GM12878 (cell line): ENCODE data around the gene DBI. TPM values are rescaled to one million over a fixed set of nuclear protein-coding genes. Genes with fewer than 3 reads are reported as not detected.

ENCODE experiments used
- IKZF1 ChIP-seq: fragments of 450-650 bp; conservative IDR thresholded peaks from 2 replicates; pipeline ENCODE4 v1.6.1; 2017; ENCODE audit warnings: antibody characterized with exemption, mild to moderate bottlenecking
- LARP7 ChIP-seq: fragments of 450-650 bp; IDR thresholded peaks from 2 replicates; pipeline ENCODE4 v1.6.1; 2017; ENCODE audit warnings: mild to moderate bottlenecking
- SMAD5 ChIP-seq: IDR thresholded peaks from 2 replicates; pipeline ENCODE4 v1.6.1; 2016; ENCODE audit warnings: antibody characterized with exemption, low read depth
- SREBF2 ChIP-seq: IDR thresholded peaks from 2 replicates; pipeline ENCODE4 v1.6.1; 2012; ENCODE audit warnings: mild to moderate bottlenecking, low read length
- TCF3 ChIP-seq: IDR thresholded peaks from 2 replicates; pipeline ENCODE4 v1.6.1; 2012; ENCODE audit warnings: low read depth, mild to moderate bottlenecking, low read length, borderline replicate concordance; ENCODE audit not compliant: insufficient read depth
- polyA plus RNA-seq, 11 experiments: library from polyadenylated mRNA; depleted of rRNA in 4 of 11; unstranded in 6 of 11; stranded (reverse) in 5 of 11; fragments of >200 nt; fragmentation: Nextera tagmentation in 4 of 11; fragmentation: Illumina TruSeq in 1 of 11; extraction: Ambion mirVana in 4 of 11; extraction: Trizol in 1 of 11; gene quantifications; 1 replicate in 1 of 11; 2 replicates in 10 of 11; pipeline versions ENCODE4 v1.2.1 to v1.2.3, GENCODE V29; 2011 to 2016; ENCODE audit warnings: inconsistent platforms in 2 of 11, missing spikeins in 2 of 11, low read depth in 1 of 11
- total RNA-seq, 4 experiments: library from RNA; depleted of rRNA in 3 of 4; stranded (reverse); fragments of >200 nt in 3 of 4; fragmentation: Illumina TruSeq in 1 of 4; extraction: Trizol in 1 of 4; gene quantifications; 2 replicates each; pipeline versions ENCODE4 v1.2.1 to v1.2.3, GENCODE V29; 2013 to 2021
- TF ChIP-seq, protein P1 (sequence below), 3 experiments: IDR thresholded peaks in 2 of 3; conservative IDR thresholded peaks in 1 of 3; 2 replicates each; pipeline ENCODE4 v1.5.1; 2011; ENCODE audit warnings: low read depth in 3 of 3, low read length in 3 of 3, mild to moderate bottlenecking in 3 of 3, control low read depth in 2 of 3, moderate library complexity in 2 of 3, inconsistent platforms in 1 of 3, mixed read lengths in 1 of 3; ENCODE audit not compliant: control insufficient read depth in 2 of 3, insufficient read depth in 1 of 3; ENCODE audit errors: extremely low read depth in 1 of 3
- TF ChIP-seq, protein P2 (sequence below): fragments of 450-650 bp; IDR thresholded peaks from 2 replicates; pipeline ENCODE4 v1.6.1; 2016; ENCODE audit warnings: mild to moderate bottlenecking, moderate library complexity, borderline replicate concordance
- TF ChIP-seq, protein P3 (sequence below): IDR thresholded peaks from 2 replicates; pipeline ENCODE4 v1.6.1; 2011; ENCODE audit warnings: low read depth, mild to moderate bottlenecking, low read length, moderate library complexity, borderline replicate concordance; ENCODE audit errors: extremely low read depth
- TF ChIP-seq, protein P4 (sequence below): IDR thresholded peaks from 2 replicates; pipeline ENCODE4 v1.6.1; 2012; ENCODE audit warnings: low read depth, low read length, improper control_type of control experiment
- TF ChIP-seq, protein P5 (sequence below): fragments of 450-650 bp; IDR thresholded peaks from 2 replicates; pipeline ENCODE4 v1.6.1; 2017; ENCODE audit warnings: low read depth, mild to moderate bottlenecking, moderate library complexity
- TF ChIP-seq, protein P6 (sequence below): fragments of 450-650 bp; IDR thresholded peaks from 2 replicates; pipeline ENCODE4 v1.6.1; 2017; ENCODE audit warnings: mild to moderate bottlenecking
- TF ChIP-seq, protein P7 (sequence below): IDR thresholded peaks from 2 replicates; pipeline ENCODE4 v1.6.1; 2012; ENCODE audit warnings: low read depth, low read length, improper control_type of control experiment

DBI gene
- total and polyA plus RNA-seq, 10 of the 15 experiments (the other 5 are each of a cell fraction or from before 2014, with no cell fraction given) = 248 to 2,567 (median 943) TPM

DNA sequence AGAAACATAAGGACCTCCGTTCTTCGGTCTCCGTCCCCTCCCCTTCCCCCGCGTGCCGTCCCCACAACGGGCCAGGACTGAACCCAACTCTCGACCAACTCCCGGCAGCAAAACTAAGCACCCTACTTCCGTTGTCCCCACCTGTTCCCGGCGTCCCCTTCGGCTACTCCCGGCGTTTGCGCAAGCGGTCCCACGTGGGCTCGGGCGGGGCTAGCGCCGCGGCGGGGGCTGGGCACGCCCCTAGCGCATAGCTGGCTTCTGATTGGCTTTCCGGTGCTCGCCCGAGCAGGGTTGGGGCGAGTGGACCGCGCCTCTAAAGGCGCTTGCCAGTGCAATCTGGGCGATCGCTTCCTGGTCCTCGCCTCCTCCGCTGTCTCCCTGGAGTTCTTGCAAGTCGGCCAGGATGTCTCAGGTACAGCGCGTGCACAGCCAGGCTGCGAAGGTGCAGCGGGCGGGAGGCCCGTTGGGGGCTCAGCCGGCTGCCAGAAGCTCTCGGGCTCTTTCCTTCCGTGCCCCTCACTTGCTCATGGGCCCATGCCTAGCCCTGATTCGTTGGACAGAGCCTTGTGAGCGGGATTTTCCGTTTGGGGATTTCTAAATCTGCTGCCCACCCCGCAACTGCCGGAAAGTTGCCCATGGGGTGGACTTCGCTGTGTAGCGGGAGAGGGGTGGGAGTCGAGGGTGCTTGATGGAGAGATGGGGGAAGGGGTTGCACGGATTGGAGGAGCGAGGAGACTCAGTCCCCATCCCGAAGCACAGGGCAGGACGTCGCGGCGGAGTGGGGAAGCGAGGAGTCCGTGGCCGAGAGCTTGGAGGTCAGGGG lies at the start of gene DBI, which contains the start of gene C2orf76 (continued):
- TF ChIP-seq, protein P1, sequence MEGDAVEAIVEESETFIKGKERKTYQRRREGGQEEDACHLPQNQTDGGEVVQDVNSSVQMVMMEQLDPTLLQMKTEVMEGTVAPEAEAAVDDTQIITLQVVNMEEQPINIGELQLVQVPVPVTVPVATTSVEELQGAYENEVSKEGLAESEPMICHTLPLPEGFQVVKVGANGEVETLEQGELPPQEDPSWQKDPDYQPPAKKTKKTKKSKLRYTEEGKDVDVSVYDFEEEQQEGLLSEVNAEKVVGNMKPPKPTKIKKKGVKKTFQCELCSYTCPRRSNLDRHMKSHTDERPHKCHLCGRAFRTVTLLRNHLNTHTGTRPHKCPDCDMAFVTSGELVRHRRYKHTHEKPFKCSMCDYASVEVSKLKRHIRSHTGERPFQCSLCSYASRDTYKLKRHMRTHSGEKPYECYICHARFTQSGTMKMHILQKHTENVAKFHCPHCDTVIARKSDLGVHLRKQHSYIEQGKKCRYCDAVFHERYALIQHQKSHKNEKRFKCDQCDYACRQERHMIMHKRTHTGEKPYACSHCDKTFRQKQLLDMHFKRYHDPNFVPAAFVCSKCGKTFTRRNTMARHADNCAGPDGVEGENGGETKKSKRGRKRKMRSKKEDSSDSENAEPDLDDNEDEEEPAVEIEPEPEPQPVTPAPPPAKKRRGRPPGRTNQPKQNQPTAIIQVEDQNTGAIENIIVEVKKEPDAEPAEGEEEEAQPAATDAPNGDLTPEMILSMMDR (IDR thresholded peaks at IDR 0.05 in 2 of 3, conservative IDR thresholded peaks at IDR 0.05 in 1 of 3; ENCODE audit: control insufficient read depth in 2 of 3, extremely low read depth in 1 of 3, insufficient read depth in 1 of 3, low read depth in 3 of 3, low read length in 3 of 3) = no peak
- TF ChIP-seq SMAD5 = peak; percentile 95
- TF ChIP-seq, protein P2, sequence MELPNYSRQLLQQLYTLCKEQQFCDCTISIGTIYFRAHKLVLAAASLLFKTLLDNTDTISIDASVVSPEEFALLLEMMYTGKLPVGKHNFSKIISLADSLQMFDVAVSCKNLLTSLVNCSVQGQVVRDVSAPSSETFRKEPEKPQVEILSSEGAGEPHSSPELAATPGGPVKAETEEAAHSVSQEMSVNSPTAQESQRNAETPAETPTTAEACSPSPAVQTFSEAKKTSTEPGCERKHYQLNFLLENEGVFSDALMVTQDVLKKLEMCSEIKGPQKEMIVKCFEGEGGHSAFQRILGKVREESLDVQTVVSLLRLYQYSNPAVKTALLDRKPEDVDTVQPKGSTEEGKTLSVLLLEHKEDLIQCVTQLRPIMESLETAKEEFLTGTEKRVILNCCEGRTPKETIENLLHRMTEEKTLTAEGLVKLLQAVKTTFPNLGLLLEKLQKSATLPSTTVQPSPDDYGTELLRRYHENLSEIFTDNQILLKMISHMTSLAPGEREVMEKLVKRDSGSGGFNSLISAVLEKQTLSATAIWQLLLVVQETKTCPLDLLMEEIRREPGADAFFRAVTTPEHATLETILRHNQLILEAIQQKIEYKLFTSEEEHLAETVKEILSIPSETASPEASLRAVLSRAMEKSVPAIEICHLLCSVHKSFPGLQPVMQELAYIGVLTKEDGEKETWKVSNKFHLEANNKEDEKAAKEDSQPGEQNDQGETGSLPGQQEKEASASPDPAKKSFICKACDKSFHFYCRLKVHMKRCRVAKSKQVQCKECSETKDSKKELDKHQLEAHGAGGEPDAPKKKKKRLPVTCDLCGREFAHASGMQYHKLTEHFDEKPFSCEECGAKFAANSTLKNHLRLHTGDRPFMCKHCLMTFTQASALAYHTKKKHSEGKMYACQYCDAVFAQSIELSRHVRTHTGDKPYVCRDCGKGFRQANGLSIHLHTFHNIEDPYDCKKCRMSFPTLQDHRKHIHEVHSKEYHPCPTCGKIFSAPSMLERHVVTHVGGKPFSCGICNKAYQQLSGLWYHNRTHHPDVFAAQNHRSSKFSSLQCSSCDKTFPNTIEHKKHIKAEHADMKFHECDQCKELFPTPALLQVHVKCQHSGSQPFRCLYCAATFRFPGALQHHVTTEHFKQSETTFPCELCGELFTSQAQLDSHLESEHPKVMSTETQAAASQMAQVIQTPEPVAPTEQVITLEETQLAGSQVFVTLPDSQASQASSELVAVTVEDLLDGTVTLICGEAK = peak; percentile 32; the same call in 1 of the 2 replicates
- TF ChIP-seq, protein P3, sequence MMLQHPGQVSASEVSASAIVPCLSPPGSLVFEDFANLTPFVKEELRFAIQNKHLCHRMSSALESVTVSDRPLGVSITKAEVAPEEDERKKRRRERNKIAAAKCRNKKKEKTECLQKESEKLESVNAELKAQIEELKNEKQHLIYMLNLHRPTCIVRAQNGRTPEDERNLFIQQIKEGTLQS = peak; percentile 60; the same call in 1 of the 2 replicates
- peak; percentile 40; the same call in 1 of the 2 replicates for TF ChIP-seq SREBF2
- TF ChIP-seq, protein P4, sequence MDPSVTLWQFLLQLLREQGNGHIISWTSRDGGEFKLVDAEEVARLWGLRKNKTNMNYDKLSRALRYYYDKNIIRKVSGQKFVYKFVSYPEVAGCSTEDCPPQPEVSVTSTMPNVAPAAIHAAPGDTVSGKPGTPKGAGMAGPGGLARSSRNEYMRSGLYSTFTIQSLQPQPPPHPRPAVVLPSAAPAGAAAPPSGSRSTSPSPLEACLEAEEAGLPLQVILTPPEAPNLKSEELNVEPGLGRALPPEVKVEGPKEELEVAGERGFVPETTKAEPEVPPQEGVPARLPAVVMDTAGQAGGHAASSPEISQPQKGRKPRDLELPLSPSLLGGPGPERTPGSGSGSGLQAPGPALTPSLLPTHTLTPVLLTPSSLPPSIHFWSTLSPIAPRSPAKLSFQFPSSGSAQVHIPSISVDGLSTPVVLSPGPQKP = peak; percentile 84
- TF ChIP-seq, protein P5, sequence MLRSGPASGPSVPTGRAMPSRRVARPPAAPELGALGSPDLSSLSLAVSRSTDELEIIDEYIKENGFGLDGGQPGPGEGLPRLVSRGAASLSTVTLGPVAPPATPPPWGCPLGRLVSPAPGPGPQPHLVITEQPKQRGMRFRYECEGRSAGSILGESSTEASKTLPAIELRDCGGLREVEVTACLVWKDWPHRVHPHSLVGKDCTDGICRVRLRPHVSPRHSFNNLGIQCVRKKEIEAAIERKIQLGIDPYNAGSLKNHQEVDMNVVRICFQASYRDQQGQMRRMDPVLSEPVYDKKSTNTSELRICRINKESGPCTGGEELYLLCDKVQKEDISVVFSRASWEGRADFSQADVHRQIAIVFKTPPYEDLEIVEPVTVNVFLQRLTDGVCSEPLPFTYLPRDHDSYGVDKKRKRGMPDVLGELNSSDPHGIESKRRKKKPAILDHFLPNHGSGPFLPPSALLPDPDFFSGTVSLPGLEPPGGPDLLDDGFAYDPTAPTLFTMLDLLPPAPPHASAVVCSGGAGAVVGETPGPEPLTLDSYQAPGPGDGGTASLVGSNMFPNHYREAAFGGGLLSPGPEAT = peak; percentile 82
- TF ChIP-seq, protein P6, sequence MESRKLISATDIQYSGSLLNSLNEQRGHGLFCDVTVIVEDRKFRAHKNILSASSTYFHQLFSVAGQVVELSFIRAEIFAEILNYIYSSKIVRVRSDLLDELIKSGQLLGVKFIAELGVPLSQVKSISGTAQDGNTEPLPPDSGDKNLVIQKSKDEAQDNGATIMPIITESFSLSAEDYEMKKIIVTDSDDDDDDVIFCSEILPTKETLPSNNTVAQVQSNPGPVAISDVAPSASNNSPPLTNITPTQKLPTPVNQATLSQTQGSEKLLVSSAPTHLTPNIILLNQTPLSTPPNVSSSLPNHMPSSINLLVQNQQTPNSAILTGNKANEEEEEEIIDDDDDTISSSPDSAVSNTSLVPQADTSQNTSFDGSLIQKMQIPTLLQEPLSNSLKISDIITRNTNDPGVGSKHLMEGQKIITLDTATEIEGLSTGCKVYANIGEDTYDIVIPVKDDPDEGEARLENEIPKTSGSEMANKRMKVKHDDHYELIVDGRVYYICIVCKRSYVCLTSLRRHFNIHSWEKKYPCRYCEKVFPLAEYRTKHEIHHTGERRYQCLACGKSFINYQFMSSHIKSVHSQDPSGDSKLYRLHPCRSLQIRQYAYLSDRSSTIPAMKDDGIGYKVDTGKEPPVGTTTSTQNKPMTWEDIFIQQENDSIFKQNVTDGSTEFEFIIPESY = no peak
- TF ChIP-seq TCF3 = peak; percentile 93
- peak; percentile 69 for TF ChIP-seq IKZF1
- TF ChIP-seq, protein P7, sequence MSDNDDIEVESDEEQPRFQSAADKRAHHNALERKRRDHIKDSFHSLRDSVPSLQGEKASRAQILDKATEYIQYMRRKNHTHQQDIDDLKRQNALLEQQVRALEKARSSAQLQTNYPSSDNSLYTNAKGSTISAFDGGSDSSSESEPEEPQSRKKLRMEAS = peak; percentile 88
- peak; percentile 58; the same call in 1 of the 2 replicates for TF ChIP-seq LARP7
